GM23338 (cell line): ENCODE data around the gene GTPBP4. TPM values are rescaled to one million over a fixed set of nuclear protein-coding genes. Genes with fewer than 3 reads are reported as not detected.

ENCODE experiments used
- ATAC-seq: fragments of 200-7000 bp; cut with Tn5 transposase; 3 replicates; pipeline ENCODE4 v1.9.1; 2020
- DNase-seq: peaks from one replicate; pipeline ENCODE4 v3.0.0-alpha.2; 2015; ENCODE audit warnings: low spot score
- H2AFZ ChIP-seq: fragments of 200-600 bp; sonication (generic); 2 replicates; pipeline ENCODE4 v1.8.0; 2016; ENCODE audit warnings: antibody characterized with exemption, mild to moderate bottlenecking, moderate library complexity
- H3F3A ChIP-seq: fragments of 200-600 bp; sonication (generic); replicated peaks from 2 replicates; pipeline ENCODE4 v1.8.0; 2017; ENCODE audit warnings: antibody characterized with exemption, mixed run types, low read depth
- H3K27ac ChIP-seq: fragments of 200-600 bp; sonication (generic); 2 replicates; pipeline ENCODE4 v1.6.1; 2016; ENCODE audit warnings: low read depth
- H3K27me3 ChIP-seq: fragments of 200-600 bp; sonication (generic); 2 replicates; pipeline ENCODE4 v1.8.0; 2016; ENCODE audit warnings: mild to moderate bottlenecking, mixed run types, moderate library complexity; ENCODE audit not compliant: insufficient read depth
- H3K36me3 ChIP-seq: fragments of 200-600 bp; sonication (generic); 2 replicates; pipeline ENCODE4 v1.8.0; 2016; ENCODE audit warnings: mild to moderate bottlenecking; ENCODE audit not compliant: insufficient read depth
- H3K4me1 ChIP-seq: fragments of 200-600 bp; sonication (generic); 2 replicates; pipeline ENCODE4 v1.8.0; 2016; ENCODE audit warnings: mild to moderate bottlenecking, moderate library complexity; ENCODE audit not compliant: insufficient read depth
- H3K4me2 ChIP-seq: fragments of 200-600 bp; sonication (generic); 2 replicates; pipeline ENCODE4 v1.7.1; 2017; ENCODE audit warnings: mixed run types
- H3K4me3 ChIP-seq: fragments of 200-600 bp; sonication (generic); 2 replicates; pipeline ENCODE4 v1.6.1; 2016; ENCODE audit warnings: mixed run types
- H3K79me2 ChIP-seq: fragments of 200-600 bp; sonication (generic); replicated peaks from 2 replicates; pipeline ENCODE4 v1.8.0; 2017; ENCODE audit warnings: mild to moderate bottlenecking; ENCODE audit not compliant: insufficient read depth
- H3K9me2 ChIP-seq: fragments of 200-600 bp; sonication (generic); 2 replicates; pipeline ENCODE4 v1.8.0; 2017; ENCODE audit not compliant: insufficient read depth
- H4K20me1 ChIP-seq: fragments of 200-600 bp; sonication (generic); replicated peaks from 2 replicates; pipeline ENCODE4 v1.8.0; 2017; ENCODE audit warnings: mild to moderate bottlenecking; ENCODE audit not compliant: insufficient read depth
- H3K27ac Mint-ChIP-seq: 2 replicates; pipeline ENCODE4 v1.8.0; 2020; ENCODE audit warnings: inconsistent platforms, mild to moderate bottlenecking, moderate library complexity, mixed read lengths
- H3K27me3 Mint-ChIP-seq: 3 replicates; pipeline ENCODE4 v1.8.0; 2022; ENCODE audit warnings: low read depth, mild to moderate bottlenecking, moderate library complexity, mixed read lengths, inconsistent platforms; ENCODE audit not compliant: insufficient read depth, poor library complexity
- H3K36me3 Mint-ChIP-seq: 3 replicates; pipeline ENCODE4 v1.8.0; 2021; ENCODE audit warnings: low read depth, mild to moderate bottlenecking, inconsistent platforms, moderate library complexity, mixed read lengths
- H3K4me1 Mint-ChIP-seq: 3 replicates; pipeline ENCODE4 v1.8.0; 2020; ENCODE audit warnings: mild to moderate bottlenecking, inconsistent platforms, mixed read lengths
- H3K4me3 Mint-ChIP-seq: 3 replicates; pipeline ENCODE4 v1.8.0; 2021; ENCODE audit warnings: moderate library complexity, mild to moderate bottlenecking, inconsistent platforms, mixed read lengths
- H3K9me3 Mint-ChIP-seq: 3 replicates; pipeline ENCODE4 v1.8.0; 2020; ENCODE audit warnings: moderate library complexity, mild to moderate bottlenecking, inconsistent platforms, mixed read lengths
- CREB1 ChIP-seq: fragments of 250-450 bp; sonication (Bioruptor Pico); IDR thresholded peaks from 2 replicates; pipeline ENCODE4 v1.5.0; 2020; ENCODE audit warnings: low read depth, mild to moderate bottlenecking, moderate library complexity
- CTCF ChIP-seq, 2 experiments: fragments of 200-600 bp in 1 of 2; sonication (generic) in 1 of 2; conservative IDR thresholded peaks; 2 replicates each; pipeline versions ENCODE4 v1.5.1 to v1.6.1; 2016 to 2017; ENCODE audit warnings: antibody characterized with exemption in 2 of 2, low read depth in 2 of 2, mild to moderate bottlenecking in 2 of 2, moderate library complexity in 1 of 2
- JUNB ChIP-seq: IDR thresholded peaks from one replicate; pipeline ENCODE4 v1.6.1; 2016; ENCODE audit warnings: antibody characterized with exemption; ENCODE audit not compliant: unreplicated experiment
- NANOG ChIP-seq: IDR thresholded peaks from 2 replicates; pipeline ENCODE4 v1.6.1; 2016; ENCODE audit warnings: antibody characterized with exemption, borderline replicate concordance
- POLR2AphosphoS5 ChIP-seq: IDR thresholded peaks from 2 replicates; pipeline ENCODE4 v1.6.1; 2016; ENCODE audit warnings: antibody characterized with exemption, low read depth
- STAT1 ChIP-seq: IDR thresholded peaks from one replicate; pipeline ENCODE4 v1.6.1; 2016; ENCODE audit warnings: antibody characterized with exemption; ENCODE audit not compliant: unreplicated experiment
- ZNF331 ChIP-seq: fragments of 250-450 bp; sonication (Bioruptor Pico); IDR thresholded peaks from 2 replicates; pipeline ENCODE4 v1.5.0; 2020; ENCODE audit warnings: low read depth, mild to moderate bottlenecking, moderate library complexity
- ZNF462 ChIP-seq: fragments of 250-450 bp; sonication (Bioruptor Pico); IDR thresholded peaks from 2 replicates; pipeline ENCODE4 v1.5.0; 2020; ENCODE audit warnings: mild to moderate bottlenecking, moderate library complexity
- polyA plus RNA-seq: library from polyadenylated mRNA; unstranded; fragments of >200 nt; fragmentation: Nextera tagmentation; extraction: Ambion mirVana; gene quantifications from 2 replicates; pipeline ENCODE4 v1.2.1, GENCODE V29; 2016
- total RNA-seq: library from RNA; depleted of rRNA; stranded (reverse); fragments of >200 nt; shearing (Covaris generic); gene quantifications from 2 replicates; pipeline ENCODE4 v1.2.3, GENCODE V29; 2014

Gene GTPBP4
- total and polyA plus RNA-seq, 2 experiments from 2014 or later, result 56.5 to 62.6 TPM

- no peak for TF ChIP-seq ZNF462 (CRISPR knock-in tag)
- TF ChIP-seq ZNF331 (CRISPR knock-in tag), result no peak
- TF ChIP-seq NANOG, result no peak
- TF ChIP-seq CTCF (conservative IDR thresholded peaks at IDR 0.05; ENCODE audit: low read depth in 2 of 2), result no peak
- TF ChIP-seq JUNB, result no peak
- no peak for TF ChIP-seq POLR2AphosphoS5
- TF ChIP-seq STAT1, result no peak
Observed at GRCh38 chr10:958106-958505, 30.1 kb upstream of the GTPBP4 start (continued).

GRCh38 chr10:958856-959255, 29.4 kb upstream of the GTPBP4 start:
- Histone ChIP-seq H3K9me2 (no peaks in the 10 kb centered on the region), H3F3A (no peaks in the 10 kb centered on the region), H3K4me1 (no peaks in the 10 kb centered on the region), H3K36me3 (no peaks in the 10 kb centered on the region), H3K4me2 (no peak overlapping the region), H2AFZ (no peak overlapping the region), H4K20me1 (no peaks in the 10 kb centered on the region), H3K4me3 (no peak overlapping the region), H3K27me3 (no peaks in the 10 kb centered on the region), H3K79me2 (no peaks in the 10 kb centered on the region), H3K27ac (no peak overlapping the region)
- Mint-ChIP-seq H3K4me3 (no peak overlapping the region), H3K27ac (no peak overlapping the region), H3K9me3 (no peaks in the 10 kb centered on the region; the same call in 1 of the 3 replicates), H3K27me3 (peaks cover 6% of the 10 kb centered on the region), H3K36me3 (no peaks in the 10 kb centered on the region), H3K4me1 (peaks cover 5% of the 10 kb centered on the region)
- no peak for TF ChIP-seq CREB1 (CRISPR knock-in tag)
- no peak for TF ChIP-seq ZNF462 (CRISPR knock-in tag)
- TF ChIP-seq ZNF331 (CRISPR knock-in tag), result no peak
- no peak for ATAC-seq
- DNase-seq, result no peak
